ENCODE results near the gene OTOP1. TPM values are rescaled to one million over a fixed set of nuclear protein-coding genes. Genes with fewer than 3 reads are reported as not detected.

OTOP1 gene
- total and polyA plus RNA-seq, 10 of the 15 experiments (the other 5 are each of a cell fraction or from before 2014, with no cell fraction given), result not detected

DNA sequence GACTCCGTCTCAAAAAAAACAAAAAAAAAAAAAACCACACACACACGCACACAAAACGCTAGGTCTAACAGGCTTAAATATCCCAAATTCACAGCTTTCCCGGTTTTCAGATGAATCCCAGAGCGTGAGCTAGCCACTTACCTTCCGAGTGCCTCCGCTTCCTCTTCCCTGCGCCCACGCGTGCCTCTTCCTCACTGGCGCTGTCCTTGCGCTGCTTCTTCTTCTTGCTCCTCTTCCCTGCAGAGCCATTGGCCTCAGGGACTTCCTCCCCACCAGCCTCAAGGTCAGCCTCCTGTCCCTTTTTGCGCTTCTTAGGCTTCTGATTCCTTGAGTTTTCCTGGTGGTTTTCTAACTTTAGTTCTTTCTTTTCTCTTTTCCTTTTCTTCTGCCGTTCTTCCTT is 47.5 kb upstream of the OTOP1 start:
- POLR2A ChIA-PET, result no interaction called here
- Histone ChIP-seq H3K4me2 (ENCODE audit: control insufficient read depth, insufficient read depth) (no peak overlapping the region), H3K79me2 (ENCODE audit: control insufficient read depth, insufficient read depth, low read length) (no peaks in the 10 kb centered on the region), H3K27ac (ENCODE audit: control insufficient read depth, insufficient read depth) (no peak overlapping the region), H2AFZ (ENCODE audit: control insufficient read depth, low read depth, low read length) (no peak overlapping the region), H3K9ac (ENCODE audit: control insufficient read depth, insufficient read depth, low read length) (no peak overlapping the region), H4K20me1 (ENCODE audit: control insufficient read depth, insufficient read depth) (no peaks in the 10 kb centered on the region), H3K36me3 (ENCODE audit: control insufficient read depth in 2 of 2, insufficient read depth in 2 of 2, low read length in 1 of 2) (peaks cover 14 to 39% of the 10 kb centered on the region in 2 experiments; a peak in 3 of 4 replicates), H3K4me3 (no peak overlapping the region), H3K9me3 (replicated peaks; ENCODE audit: control insufficient read depth, insufficient read depth, low read length) (no peaks in the 10 kb centered on the region), H3K4me1 (ENCODE audit: control insufficient read depth, insufficient read depth, low read length) (no peaks in the 10 kb centered on the region), H3K27me3 (replicated peaks in 1 of 2; ENCODE audit: control insufficient read depth in 2 of 2, insufficient read depth in 2 of 2, low read length in 1 of 2) (no peaks in the 10 kb centered on the region)
- FAIRE-seq (no peak), DNase-seq (ENCODE audit: low read depth, low spot score) (no peak), ATAC-seq (no peak)
- in situ Hi-C loops (cut with MboI), result no loop called here
- 98% methylated on average over 14 of the region's 14 CpGs for WGBS (ENCODE audit: insufficient coverage, insufficient replicate concordance, low lambda C conversion rate, missing lambda C conversion rate)
- intact Hi-C loops (cut with micrococcal nuclease; ENCODE audit: unreplicated experiment), result no loop called here
- BruUV-seq (replicated peaks), result no TSS peak
- RAD21 ChIA-PET (ENCODE audit: unreplicated experiment), result no interaction called here
- CTCF ChIA-PET, result interaction anchor here (1.1 to 1.4 kb wide), 2 partner anchors 19 to 22 kb away, joined by 3 to 9 read pairs; no protein-coding TSS in a partner anchor
- SMC1A ChIA-PET (ENCODE audit: uncharacterized antibody, unreplicated experiment), result interaction anchor here (0.7 kb wide), 1 partner anchor 1548 kb away, joined by 3 read pairs; no protein-coding TSS in a partner anchor
- no peak for TF ChIP-seq PML (IDR thresholded peaks at IDR 0.05; ENCODE audit: low read length)
- TF ChIP-seq ZBTB40 (IDR thresholded peaks at IDR 0.05; ENCODE audit: borderline replicate concordance), result no peak
- no peak for TF ChIP-seq ZNF217 (IDR thresholded peaks at IDR 0.05)
- no peak for TF ChIP-seq IRF3 (IDR thresholded peaks at IDR 0.05)
- TF ChIP-seq SREBF2 (IDR thresholded peaks at IDR 0.05; ENCODE audit: low read length), result no peak
